Neural crest cell (in vitro differentiated cells): ENCODE measurements around the gene TSSK2. TPM values are rescaled to one million over a fixed set of nuclear protein-coding genes. Genes with fewer than 3 reads are reported as not detected.

Experiments used
- DNase-seq: peaks from one replicate; pipeline ENCODE4 v3.0.0; 2021; ENCODE audit warnings: low read depth, mixed read lengths, low spot score
- H3K27ac Mint-ChIP-seq: one replicate; pipeline ENCODE4 v1.8.0; 2021; ENCODE audit warnings: mild to moderate bottlenecking, mixed read lengths; ENCODE audit not compliant: unreplicated experiment
- H3K27me3 Mint-ChIP-seq: 2 replicates; pipeline ENCODE4 v1.8.0; 2021; ENCODE audit warnings: low read depth, mild to moderate bottlenecking, mixed read lengths
- H3K36me3 Mint-ChIP-seq: 2 replicates; pipeline ENCODE4 v1.8.0; 2021; ENCODE audit warnings: low read depth, mild to moderate bottlenecking, mixed read lengths
- H3K4me1 Mint-ChIP-seq: 2 replicates; pipeline ENCODE4 v1.8.0; 2021; ENCODE audit warnings: mixed read lengths
- H3K4me3 Mint-ChIP-seq: one replicate; pipeline ENCODE4 v1.8.0; 2021; ENCODE audit warnings: mild to moderate bottlenecking, mixed read lengths
- H3K9me3 Mint-ChIP-seq: 2 replicates; pipeline ENCODE4 v1.8.0; 2021; ENCODE audit warnings: mixed read lengths
- total RNA-seq: library from RNA; stranded (reverse); gene quantifications from 2 replicates; pipeline ENCODE4 v1.2.1, GENCODE V29; 2021
- TF ChIP-seq, protein P1 (sequence below): fragments of 200-600 bp; sonication (generic); conservative IDR thresholded peaks from 2 replicates; pipeline ENCODE4 v1.5.0; 2021; ENCODE audit warnings: antibody characterized with exemption, mild to moderate bottlenecking

TSSK2 gene
- total RNA-seq, 1 donor from 2014 or later, result not detected

DNA sequence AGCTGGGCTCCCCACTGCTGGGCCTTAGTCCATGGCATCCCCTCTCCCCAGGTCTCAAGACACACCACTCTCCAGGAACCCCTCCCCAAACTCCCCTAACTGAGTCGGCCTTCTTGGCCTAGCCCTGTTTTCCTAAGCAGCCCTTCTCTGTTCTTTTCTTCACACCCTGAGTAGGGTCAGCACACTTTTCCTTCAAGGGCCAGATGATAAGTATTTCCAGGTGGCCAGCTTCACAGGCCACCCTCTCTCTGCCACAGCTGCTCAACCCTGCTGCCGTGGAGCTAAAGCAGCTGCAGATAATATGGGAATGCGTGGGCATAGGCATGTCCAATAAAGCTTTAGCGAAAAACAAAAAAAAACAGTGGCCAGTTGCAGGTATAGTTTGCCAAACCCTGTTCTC lies 33.0 kb upstream of the TSSK2 start:
- no peak for DNase-seq
- Mint-ChIP-seq H3K27me3 (no peaks in the 10 kb centered on the region), H3K4me3 (no peak overlapping the region), H3K9me3 (no peaks in the 10 kb centered on the region), H3K27ac (peak overlapping the region; percentile 39), H3K36me3 (peaks cover 8% of the 10 kb centered on the region), H3K4me1 (peaks cover 16% of the 10 kb centered on the region)
- TF ChIP-seq, protein P1, sequence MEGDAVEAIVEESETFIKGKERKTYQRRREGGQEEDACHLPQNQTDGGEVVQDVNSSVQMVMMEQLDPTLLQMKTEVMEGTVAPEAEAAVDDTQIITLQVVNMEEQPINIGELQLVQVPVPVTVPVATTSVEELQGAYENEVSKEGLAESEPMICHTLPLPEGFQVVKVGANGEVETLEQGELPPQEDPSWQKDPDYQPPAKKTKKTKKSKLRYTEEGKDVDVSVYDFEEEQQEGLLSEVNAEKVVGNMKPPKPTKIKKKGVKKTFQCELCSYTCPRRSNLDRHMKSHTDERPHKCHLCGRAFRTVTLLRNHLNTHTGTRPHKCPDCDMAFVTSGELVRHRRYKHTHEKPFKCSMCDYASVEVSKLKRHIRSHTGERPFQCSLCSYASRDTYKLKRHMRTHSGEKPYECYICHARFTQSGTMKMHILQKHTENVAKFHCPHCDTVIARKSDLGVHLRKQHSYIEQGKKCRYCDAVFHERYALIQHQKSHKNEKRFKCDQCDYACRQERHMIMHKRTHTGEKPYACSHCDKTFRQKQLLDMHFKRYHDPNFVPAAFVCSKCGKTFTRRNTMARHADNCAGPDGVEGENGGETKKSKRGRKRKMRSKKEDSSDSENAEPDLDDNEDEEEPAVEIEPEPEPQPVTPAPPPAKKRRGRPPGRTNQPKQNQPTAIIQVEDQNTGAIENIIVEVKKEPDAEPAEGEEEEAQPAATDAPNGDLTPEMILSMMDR, result no peak

DNA sequence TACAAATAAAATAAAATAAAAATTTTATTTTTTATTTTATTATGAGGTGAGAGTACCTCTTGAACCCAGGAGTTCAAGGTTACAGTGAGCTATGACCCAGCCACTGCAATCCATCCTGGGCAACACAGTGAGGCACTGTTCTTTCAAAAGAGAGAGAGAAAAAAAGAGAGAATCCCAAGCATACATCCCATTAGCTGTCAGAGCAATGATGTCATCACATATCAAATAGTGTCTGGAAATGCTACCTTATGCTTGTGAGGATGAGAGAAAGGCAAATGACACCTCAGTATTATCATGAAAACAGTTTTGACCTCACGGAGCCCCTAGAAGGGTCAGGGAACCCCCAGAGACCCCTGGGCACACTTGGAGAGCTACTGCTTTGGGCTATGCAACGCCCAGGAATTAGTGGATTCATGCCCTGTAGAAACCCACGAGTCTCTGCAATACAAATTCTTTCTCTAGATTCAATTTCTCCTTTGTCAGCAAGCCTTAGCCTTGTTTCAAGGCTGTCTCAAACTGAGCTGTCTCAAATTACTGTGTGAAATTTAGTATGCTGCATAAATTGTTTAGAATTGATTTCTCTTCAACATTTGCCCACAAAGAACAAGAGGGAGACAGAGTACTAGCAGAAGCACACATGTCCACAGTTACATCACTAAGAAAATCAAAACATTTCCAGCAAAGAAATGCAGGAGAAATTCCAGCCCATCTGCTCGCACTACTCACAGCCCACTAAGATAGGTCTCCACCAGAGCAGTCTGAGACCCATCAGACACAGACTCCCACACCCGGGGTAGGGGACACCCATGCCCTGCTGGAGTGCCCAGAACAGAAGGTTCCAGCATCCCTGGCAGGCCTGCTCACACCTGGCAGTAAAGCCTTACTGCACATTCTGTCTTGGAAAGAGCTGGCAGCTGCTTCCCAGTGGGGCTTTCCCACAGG lies 27.0 kb upstream of the TSSK2 start:
- Mint-ChIP-seq H3K4me1 (peaks cover 49% of the 10 kb centered on the region), H3K27ac (peak overlapping the region; percentile 35), H3K4me3 (no peak overlapping the region), H3K36me3 (peaks cover 4% of the 10 kb centered on the region), H3K9me3 (no peaks in the 10 kb centered on the region), H3K27me3 (no peaks in the 10 kb centered on the region)
- TF ChIP-seq, protein P1, result no peak
- DNase-seq, result no peak

DNA sequence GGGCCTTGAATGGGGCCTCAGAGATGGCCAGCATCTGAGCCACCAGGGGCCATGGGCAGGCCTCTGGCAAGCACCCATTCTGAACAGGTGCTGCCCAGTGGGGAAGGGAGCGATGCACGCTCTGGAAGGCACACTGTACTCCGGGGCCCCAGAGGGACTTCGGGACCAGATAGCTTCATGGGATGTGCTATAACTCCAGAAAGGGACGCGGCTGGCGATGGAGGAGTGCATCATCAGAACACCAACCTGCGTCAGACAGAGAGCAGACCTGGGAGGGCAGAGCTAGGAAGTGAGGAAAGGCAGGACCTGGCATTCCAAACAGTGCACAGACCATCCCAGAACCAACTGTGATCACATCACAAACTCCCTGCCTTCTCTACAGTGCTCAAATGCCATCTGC lies 25.7 kb upstream of the TSSK2 start:
- DNase-seq, result no peak
- Mint-ChIP-seq H3K4me1 (peaks cover 61% of the 10 kb centered on the region), H3K4me3 (no peak overlapping the region), H3K27ac (peak overlapping the region; percentile 67), H3K9me3 (no peaks in the 10 kb centered on the region), H3K36me3 (peaks cover 4% of the 10 kb centered on the region), H3K27me3 (no peaks in the 10 kb centered on the region)
- TF ChIP-seq, protein P1, result no peak

DNA sequence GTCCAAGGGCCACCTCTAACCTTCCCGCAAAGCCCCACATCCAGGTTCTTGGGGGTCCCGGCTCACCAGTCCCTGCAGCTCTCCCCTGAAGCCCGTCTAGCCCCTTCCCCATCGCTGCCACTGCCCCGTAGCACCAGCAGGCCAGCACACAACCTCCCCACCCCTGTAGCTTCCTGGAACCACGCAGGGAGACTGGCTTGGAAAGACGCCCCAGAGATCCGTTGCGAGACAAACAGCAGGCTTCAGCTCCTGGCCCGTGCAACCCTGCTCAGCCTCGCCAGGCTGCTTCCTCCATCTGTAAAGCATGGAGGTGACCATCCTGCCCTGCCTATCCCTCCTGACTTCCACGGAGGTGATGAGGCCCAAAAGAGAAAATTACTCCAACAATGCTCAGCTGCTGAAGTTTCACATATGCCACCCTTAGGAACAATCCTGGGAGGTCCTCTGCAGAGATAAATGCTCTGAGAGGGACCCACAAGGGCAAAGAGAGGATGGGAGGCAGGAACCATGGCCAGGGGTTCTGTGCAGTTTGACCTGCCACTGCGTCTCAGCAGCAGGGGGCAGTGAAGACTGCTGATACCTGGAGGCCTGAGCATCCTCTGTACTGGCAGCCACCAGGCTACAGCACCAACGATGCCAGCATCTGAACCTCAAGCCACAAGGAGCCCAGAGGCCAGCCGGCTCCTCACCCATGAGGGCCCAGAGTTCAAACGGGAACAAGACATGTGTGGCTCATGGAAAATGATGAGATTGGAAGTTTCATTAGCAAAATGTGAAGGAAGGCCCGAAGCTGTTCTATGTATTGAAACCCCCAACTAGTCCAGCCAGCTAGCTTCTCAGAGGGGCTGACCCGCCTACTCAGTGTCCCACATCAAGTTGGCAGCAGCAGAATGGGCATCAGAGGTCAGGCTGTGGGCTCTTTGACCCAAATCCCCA lies 25.0 kb upstream of the TSSK2 start:
- Mint-ChIP-seq H3K9me3 (no peaks in the 10 kb centered on the region), H3K36me3 (peaks cover 4% of the 10 kb centered on the region), H3K4me3 (no peak overlapping the region), H3K27me3 (no peaks in the 10 kb centered on the region), H3K27ac (peak overlapping the region; percentile 67), H3K4me1 (peaks cover 61% of the 10 kb centered on the region)
- no peak for DNase-seq
- TF ChIP-seq, protein P1, result peak; percentile 32

DNA sequence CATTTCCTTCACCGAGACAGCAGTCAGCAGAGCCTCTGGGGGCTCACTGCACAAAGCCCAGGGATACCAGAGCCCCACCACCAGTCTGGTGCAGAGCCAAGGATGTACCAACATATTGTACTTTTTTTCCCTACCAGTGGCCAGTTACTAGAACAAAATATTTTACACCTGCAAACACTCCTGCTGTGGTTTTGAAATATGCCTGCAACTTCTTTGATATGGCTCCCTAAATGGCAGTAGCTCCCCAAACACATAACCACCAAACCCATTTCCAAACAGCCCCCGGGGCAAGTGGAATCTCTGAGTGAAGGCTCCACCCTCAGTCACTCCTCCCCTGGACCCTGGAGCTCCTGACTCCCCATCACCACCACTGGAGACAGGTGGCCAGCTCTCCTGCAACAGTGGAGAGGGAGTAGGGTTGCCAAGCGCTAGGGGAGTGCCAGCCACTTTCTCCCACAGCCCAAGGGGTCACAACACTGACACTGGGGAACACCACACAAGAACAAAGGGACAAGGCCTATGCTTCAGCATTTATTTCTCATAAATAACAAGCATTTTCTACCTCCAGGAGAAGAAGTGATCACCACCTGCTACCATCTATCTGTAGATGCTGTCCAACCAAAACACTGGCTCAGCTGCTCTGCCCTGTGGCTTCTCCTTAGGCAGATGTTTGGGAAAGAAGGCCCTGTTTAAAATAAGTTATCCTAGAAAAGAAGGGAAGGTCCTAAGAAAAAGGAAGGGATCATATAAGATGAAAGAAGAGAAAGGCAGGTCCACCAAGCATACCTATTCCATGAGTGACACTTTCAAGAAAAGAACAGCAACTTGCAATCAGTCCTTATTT lies 24.0 kb upstream of the TSSK2 start:
- no peak for DNase-seq
- Mint-ChIP-seq H3K27ac (peak overlapping the region; percentile 30), H3K9me3 (no peaks in the 10 kb centered on the region), H3K27me3 (no peaks in the 10 kb centered on the region), H3K4me3 (no peak overlapping the region), H3K4me1 (peaks cover 61% of the 10 kb centered on the region), H3K36me3 (peaks cover under 1% of the 10 kb centered on the region)
- TF ChIP-seq, protein P1, result no peak
